Psoas muscle (tissue), 8 donors: ENCODE measurements around the gene SHISA5. TPM values are rescaled to one million over a fixed set of nuclear protein-coding genes. Genes with fewer than 3 reads are reported as not detected.
A peak's percentile ranks its signal among the peaks of the same experiment; 100 is the strongest.

Experiments
- ATAC-seq, 4 donors: fragments of 200-7000 bp; cut with Tn5 transposase; one replicate each; pipeline ENCODE4 v1.9.1; 2020; ENCODE audit warnings: moderate library complexity in 3 of 4, mild to moderate bottlenecking in 2 of 4
- DNase-seq, 2 donors: peaks; one replicate each; pipeline ENCODE4 v3.0.0-alpha.2; 2020
- H3K27ac ChIP-seq: fragments of 200-600 bp; one replicate; pipeline ENCODE4 v1.8.0; 2022
- H3K27me3 ChIP-seq, 3 donors: fragments of 200-600 bp in 1 of 3; one replicate each; pipeline versions ENCODE4 v1.6.1 to v1.8.0; 2013 to 2022; ENCODE audit warnings: low read length in 2 of 3, mild to moderate bottlenecking in 2 of 3, moderate library complexity in 1 of 3; ENCODE audit not compliant: insufficient read depth in 3 of 3
- H3K36me3 ChIP-seq, 2 donors: fragments of 200-600 bp in 1 of 2; one replicate each; pipeline versions ENCODE4 v1.6.1 to v1.8.0; 2013 to 2022; ENCODE audit warnings: low read depth in 1 of 2, mild to moderate bottlenecking in 1 of 2, moderate library complexity in 1 of 2; ENCODE audit not compliant: insufficient read depth in 1 of 2
- H3K4me1 ChIP-seq: fragments of 200-600 bp; one replicate; pipeline ENCODE4 v1.8.0; 2022
- H3K4me3 ChIP-seq: fragments of 200-600 bp; one replicate; pipeline ENCODE4 v1.8.0; 2022; ENCODE audit warnings: mild to moderate bottlenecking
- H3K9me3 ChIP-seq: fragments of 200-600 bp; one replicate; pipeline ENCODE4 v1.8.0; 2022
- CTCF ChIP-seq: fragments of 200-600 bp; IDR thresholded peaks from one replicate; pipeline ENCODE4 v1.8.0; 2022; ENCODE audit warnings: antibody characterized with exemption
- WGBS, 3 donors: extraction: QIAGEN DNeasy Blood & Tissue Kit; methylation state at CpG; one replicate each; pipeline versions ENCODE4 v1.1.6 to v1.1.7; 2013; 5-methylcytosine and 5-hydroxymethylcytosine counted together
- intact Hi-C, 2 donors: fragments of 100-400 bp; cut with DNase I; formaldehyde crosslinking; loops; one replicate each; pipeline versions ENCODE4 v1.11.0 to v1.14.2; 2022
- polyA plus RNA-seq, 3 donors: library from polyadenylated mRNA; stranded (reverse); fragments of 200-250 nt; gene quantifications; one replicate each; pipeline ENCODE4 v1.2.3, GENCODE V29; 2013
- total RNA-seq, 4 donors: library from RNA; stranded (reverse); fragmentation: NEBNext Ultra II Directional in 2 of 4; extraction: Animal tissue kit (Norgen Biotek cat#: 25700) in 2 of 4; gene quantifications; one replicate each; pipeline versions ENCODE4 v1.2.1 to v1.2.4, GENCODE V29; 2021 to 2023
- donor health status: healthy with polysubstance abuse.
- donor health status: DM: no; HTN: no; CAD: no; lungs with moderate emphysema.
- donor health status: Bipolar disorder and iron deficiency.
- donor health status: healthy.
- donor health status: DM: yes; HTN: yes; CAD: no.
- donor health status: DM: no; HTN: no; CAD: no.
- donor health status: DM: no; HTN: no; CAD: no.
- donor health status: DM: yes; HTN: yes; CAD: no.

The SHISA5 gene
- total and polyA plus RNA-seq, 7 donors, result 16.9 to 34.7 (median 24.3) TPM

- Histone ChIP-seq H3K27ac (peak within 1 kb of the TSS; percentile 46), H3K36me3 (peaks cover 3 to 27% of the 10 kb centered on the region in 2 donors), H3K9me3 (no peaks in the 10 kb centered on the region), H3K4me3 (peak within 1 kb of the TSS; percentile 84), H3K4me1 (peaks cover 4% of the 10 kb centered on the region), H3K27me3 (peaks cover 0 to 11% (median 3%) of the 10 kb centered on the region in 3 donors)
- peak; percentile 53 to 67 for DNase-seq
- intact Hi-C loops, result loop anchor here in 1 of 2 donors (5.0 kb wide), 1 partner anchor 198 kb away; no protein-coding TSS in a partner anchor
- ATAC-seq, result peak in 3 of 4 donors; percentile 31 to 41 (median 38)
- no peak for TF ChIP-seq CTCF
- 18 to 21% (median 19%) methylated on average over 15 of the region's 15 CpGs for WGBS, 3 donors
Observed at GRCh38 chr3:48429960-48430707, 73.8 kb downstream of the SHISA5 start, which contains the start of gene PLXNB1. Gene PLXNB1, minus strand, starts transcription at chr3:48430086. Its CDS starts 5,475 bp downstream, at chr3:48424611.

GRCh38 chr3:48429317-48429959, 74.5 kb downstream of the SHISA5 start:
- intact Hi-C loops, result no loop called here
- peak; percentile 63 to 76 for DNase-seq
- Histone ChIP-seq H3K4me3 (peak overlapping the region; percentile 84), H3K9me3 (no peaks in the 10 kb centered on the region), H3K27me3 (peaks cover 0 to 17% (median 4%) of the 10 kb centered on the region in 3 donors), H3K36me3 (peaks cover 3 to 27% of the 10 kb centered on the region in 2 donors), H3K4me1 (peaks cover 4% of the 10 kb centered on the region), H3K27ac (peak overlapping the region; percentile 46)
- no peak for TF ChIP-seq CTCF
- WGBS, 3 donors, result 1% methylated on average over 37 to 86 of the region's 86 CpGs
- peak; percentile 60 to 76 (median 68) for ATAC-seq

GRCh38 chr3:48428572-48429316, 75.2 kb downstream of the SHISA5 start:
- H3K4me3 ChIP-seq, result peak overlapping the region; percentile 84
- DNase-seq (peak; percentile 47 to 71), ATAC-seq (peak in 3 of 4 donors; percentile 10 to 66 (median 60))
- H3K36me3 ChIP-seq, result peaks cover 0 to 21% of the 10 kb centered on the region in 2 donors
- H3K27me3 ChIP-seq, result peaks cover 0 to 22% (median 4%) of the 10 kb centered on the region in 3 donors
- H3K27ac ChIP-seq, result peak overlapping the region; percentile 46
- H3K4me1 ChIP-seq, result peaks cover 4% of the 10 kb centered on the region
- intact Hi-C loops, result no loop called here
- no peaks in the 10 kb centered on the region for H3K9me3 ChIP-seq
- TF ChIP-seq CTCF, result no peak
- 4 to 10% (median 7%) methylated on average over 34 to 60 of the region's 60 CpGs for WGBS, 3 donors

GRCh38 chr3:48428088-48428571, 75.8 kb downstream of the SHISA5 start:
- no peak for TF ChIP-seq CTCF

More at GRCh38 chr3:48428088-48428571, 75.8 kb downstream of the SHISA5 start:
- peaks cover 0 to 23% (median 4%) of the 10 kb centered on the region in 3 donors for H3K27me3 ChIP-seq
- intact Hi-C loops, result no loop called here
- peaks cover 0 to 15% of the 10 kb centered on the region in 2 donors for H3K36me3 ChIP-seq
- WGBS, 3 donors, result 59 to 76% (median 76%) methylated on average over 7 of the region's 7 CpGs
- H3K9me3 ChIP-seq, result no peaks in the 10 kb centered on the region
- H3K4me1 ChIP-seq, result peaks cover 4% of the 10 kb centered on the region
- DNase-seq (no peak), ATAC-seq (no peak)
- peak overlapping the region; percentile 84 for H3K4me3 ChIP-seq
- no peak overlapping the region for H3K27ac ChIP-seq
